Measurements from ENCODE around the gene CRYBA2. TPM values are rescaled to one million over a fixed set of nuclear protein-coding genes. Genes with fewer than 3 reads are reported as not detected.

CRYBA2 gene
- total RNA-seq, 1 donor, result not detected

DNA sequence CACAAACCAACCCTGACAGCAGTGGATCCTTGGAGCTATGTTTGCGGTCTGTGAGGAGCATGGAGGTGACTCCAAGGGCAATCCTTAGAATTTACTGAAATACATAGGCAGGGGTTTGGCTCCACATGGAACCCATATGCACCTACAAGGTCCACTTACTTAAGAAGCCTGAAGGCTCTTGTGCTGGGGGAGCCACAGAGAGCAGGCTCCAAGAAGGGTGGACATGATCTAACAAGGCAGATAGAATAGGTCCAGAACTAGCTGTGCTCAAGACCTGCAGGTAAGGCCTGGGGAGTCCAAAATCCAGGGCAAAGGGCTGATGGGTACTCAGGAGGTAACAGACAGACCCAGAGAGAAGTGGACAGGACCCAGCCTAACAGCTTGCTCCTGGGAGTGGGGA lies 34.9 kb downstream of the CRYBA2 start:
- DNase-seq (ENCODE audit: low read depth), result no peak
- no peak overlapping the region for H3K4me3 ChIP-seq (ENCODE audit: low read depth, low read length)
- TF ChIP-seq, protein P1, sequence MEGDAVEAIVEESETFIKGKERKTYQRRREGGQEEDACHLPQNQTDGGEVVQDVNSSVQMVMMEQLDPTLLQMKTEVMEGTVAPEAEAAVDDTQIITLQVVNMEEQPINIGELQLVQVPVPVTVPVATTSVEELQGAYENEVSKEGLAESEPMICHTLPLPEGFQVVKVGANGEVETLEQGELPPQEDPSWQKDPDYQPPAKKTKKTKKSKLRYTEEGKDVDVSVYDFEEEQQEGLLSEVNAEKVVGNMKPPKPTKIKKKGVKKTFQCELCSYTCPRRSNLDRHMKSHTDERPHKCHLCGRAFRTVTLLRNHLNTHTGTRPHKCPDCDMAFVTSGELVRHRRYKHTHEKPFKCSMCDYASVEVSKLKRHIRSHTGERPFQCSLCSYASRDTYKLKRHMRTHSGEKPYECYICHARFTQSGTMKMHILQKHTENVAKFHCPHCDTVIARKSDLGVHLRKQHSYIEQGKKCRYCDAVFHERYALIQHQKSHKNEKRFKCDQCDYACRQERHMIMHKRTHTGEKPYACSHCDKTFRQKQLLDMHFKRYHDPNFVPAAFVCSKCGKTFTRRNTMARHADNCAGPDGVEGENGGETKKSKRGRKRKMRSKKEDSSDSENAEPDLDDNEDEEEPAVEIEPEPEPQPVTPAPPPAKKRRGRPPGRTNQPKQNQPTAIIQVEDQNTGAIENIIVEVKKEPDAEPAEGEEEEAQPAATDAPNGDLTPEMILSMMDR (IDR thresholded peaks at IDR 0.05; ENCODE audit: insufficient read depth, low read length), result no peak

DNA sequence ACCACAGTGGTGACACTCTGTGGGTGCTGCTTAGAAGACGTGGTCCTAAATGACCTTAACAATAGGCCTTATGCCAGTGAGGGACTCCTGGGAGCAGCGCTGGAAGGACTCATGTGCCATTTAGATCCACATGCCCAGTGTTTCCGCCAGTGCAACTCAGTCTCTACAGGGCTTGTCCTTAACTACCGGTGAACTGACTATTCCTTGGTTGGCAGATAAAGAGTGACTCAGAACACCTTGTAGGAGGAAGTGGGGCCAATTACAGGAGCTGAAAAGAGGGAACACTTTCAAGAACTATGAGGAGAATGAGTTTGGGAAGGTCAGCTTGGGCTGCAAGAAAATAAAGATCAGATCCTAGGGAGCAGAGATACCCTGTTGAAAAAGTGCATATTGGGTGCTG lies 35.6 kb downstream of the CRYBA2 start:
- TF ChIP-seq, protein P1 (IDR thresholded peaks at IDR 0.05; ENCODE audit: insufficient read depth, low read length), result no peak
- no peak for DNase-seq (ENCODE audit: low read depth)
- H3K4me3 ChIP-seq (ENCODE audit: low read depth, low read length), result no peak overlapping the region

DNA sequence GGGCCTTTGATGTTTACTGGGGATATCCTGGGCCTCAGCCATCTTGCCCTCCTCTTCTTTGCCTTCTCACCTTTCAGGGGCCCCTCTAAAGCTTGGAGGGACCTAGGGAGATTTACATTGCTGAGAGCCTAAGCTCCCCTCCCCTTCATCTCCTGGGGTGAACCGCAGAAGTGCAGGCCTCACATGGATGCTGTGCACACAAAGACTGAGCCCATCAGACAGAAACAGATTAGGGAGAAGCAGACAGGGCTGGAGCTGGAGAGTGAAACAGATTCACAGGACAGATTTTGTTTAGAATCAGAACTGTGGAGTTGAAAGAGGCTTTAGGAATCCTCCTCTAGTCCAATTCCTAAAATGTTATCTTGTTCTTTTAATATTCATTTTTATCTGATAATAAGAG lies 37.2 kb downstream of the CRYBA2 start:
- no peak overlapping the region for H3K4me3 ChIP-seq (ENCODE audit: low read depth, low read length)
- TF ChIP-seq, protein P1 (IDR thresholded peaks at IDR 0.05; ENCODE audit: insufficient read depth, low read length), result no peak
- DNase-seq (ENCODE audit: low read depth), result no peak

GRCh38 chr2:218954541-218955300 lies 38.5 kb downstream of the CRYBA2 start:
- TF ChIP-seq, protein P1 (IDR thresholded peaks at IDR 0.05; ENCODE audit: insufficient read depth, low read length), result no peak
- no peak for DNase-seq (ENCODE audit: low read depth)
- no peak overlapping the region for H3K4me3 ChIP-seq (ENCODE audit: low read depth, low read length)

- TF ChIP-seq, protein P1 (IDR thresholded peaks at IDR 0.05; ENCODE audit: insufficient read depth, low read length), result no peak
- no peak overlapping the region for H3K4me3 ChIP-seq (ENCODE audit: low read depth, low read length)
- no peak for DNase-seq (ENCODE audit: low read depth)
These were observed 39.8 kb downstream of the CRYBA2 start for GRCh38 chr2:218953366-218953954.

GRCh38 chr2:218952160-218952559 lies 41.1 kb downstream of the CRYBA2 start:
- TF ChIP-seq, protein P1 (IDR thresholded peaks at IDR 0.05; ENCODE audit: insufficient read depth, low read length), result no peak
- no peak overlapping the region for H3K4me3 ChIP-seq (ENCODE audit: low read depth, low read length)
- DNase-seq (ENCODE audit: low read depth), result no peak
